ENCODE measurements around the gene ETAA1.

Gene ETAA1

GRCh38 chr2:67438337-67438736, 41.2 kb downstream of the ETAA1 start:
- no peak for DNase-seq

- no peak for DNase-seq
Measured at GRCh38 chr2:67445652-67446268, 48.6 kb downstream of the ETAA1 start.

- DNase-seq = no peak
Measured at GRCh38 chr2:67446491-67446911, 49.4 kb downstream of the ETAA1 start.

DNA sequence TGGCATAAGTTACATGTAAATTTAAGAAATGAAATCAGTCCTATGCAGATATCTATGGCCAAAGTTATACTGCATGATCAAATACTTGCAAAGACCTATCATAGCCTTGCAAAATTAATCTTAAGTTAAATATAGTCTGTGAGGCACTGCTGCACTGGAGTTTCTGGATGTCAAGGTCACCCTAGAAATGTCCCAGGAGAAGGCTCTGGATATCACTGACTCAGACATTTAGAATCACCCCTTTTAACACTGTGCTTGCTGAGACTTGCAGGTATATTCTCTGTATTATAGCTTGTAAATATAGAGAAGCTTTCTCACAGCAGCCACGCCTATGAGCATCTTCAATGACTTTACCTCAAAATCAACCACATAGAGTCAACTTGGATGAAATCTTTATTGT, 51.5 kb downstream of the ETAA1 start:
- no peak for DNase-seq

DNA sequence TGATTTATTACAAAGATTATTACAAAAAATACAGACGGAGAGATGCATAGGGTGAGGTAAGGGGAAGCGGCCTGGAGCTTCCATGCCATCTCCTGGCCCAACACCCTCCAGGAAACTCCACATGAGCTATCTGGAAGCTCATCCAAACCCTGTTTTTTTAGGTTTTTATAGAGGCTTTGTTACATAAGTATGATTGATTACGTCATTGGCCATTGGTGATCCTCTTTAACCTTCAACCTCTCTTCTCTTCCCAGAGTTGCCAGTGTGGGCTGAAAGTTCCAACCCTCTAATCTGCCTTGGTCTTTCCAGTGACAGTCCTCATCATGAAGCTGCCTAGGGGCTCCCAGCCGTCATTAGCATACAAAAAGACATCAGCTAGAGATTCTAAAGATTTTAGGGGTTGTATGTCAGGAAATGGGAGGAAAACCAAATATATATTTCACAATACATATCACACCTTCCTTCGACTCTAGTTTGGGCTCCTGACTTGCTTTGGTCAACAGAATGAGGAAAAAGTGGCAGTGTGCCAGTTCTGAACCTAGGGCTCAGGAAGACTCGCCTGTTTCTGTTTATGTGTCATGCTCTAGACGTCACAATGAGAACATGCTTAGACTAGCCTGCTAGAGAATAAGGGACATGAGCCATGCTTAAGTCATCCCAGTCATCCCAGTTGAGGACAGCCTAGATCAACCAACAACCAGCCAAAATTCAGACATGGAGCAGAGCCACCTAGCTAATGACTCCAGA, 54.1 kb downstream of the ETAA1 start:
- no peak for DNase-seq

GRCh38 chr2:67453310-67453709, 56.2 kb downstream of the ETAA1 start:
- DNase-seq = no peak

DNA sequence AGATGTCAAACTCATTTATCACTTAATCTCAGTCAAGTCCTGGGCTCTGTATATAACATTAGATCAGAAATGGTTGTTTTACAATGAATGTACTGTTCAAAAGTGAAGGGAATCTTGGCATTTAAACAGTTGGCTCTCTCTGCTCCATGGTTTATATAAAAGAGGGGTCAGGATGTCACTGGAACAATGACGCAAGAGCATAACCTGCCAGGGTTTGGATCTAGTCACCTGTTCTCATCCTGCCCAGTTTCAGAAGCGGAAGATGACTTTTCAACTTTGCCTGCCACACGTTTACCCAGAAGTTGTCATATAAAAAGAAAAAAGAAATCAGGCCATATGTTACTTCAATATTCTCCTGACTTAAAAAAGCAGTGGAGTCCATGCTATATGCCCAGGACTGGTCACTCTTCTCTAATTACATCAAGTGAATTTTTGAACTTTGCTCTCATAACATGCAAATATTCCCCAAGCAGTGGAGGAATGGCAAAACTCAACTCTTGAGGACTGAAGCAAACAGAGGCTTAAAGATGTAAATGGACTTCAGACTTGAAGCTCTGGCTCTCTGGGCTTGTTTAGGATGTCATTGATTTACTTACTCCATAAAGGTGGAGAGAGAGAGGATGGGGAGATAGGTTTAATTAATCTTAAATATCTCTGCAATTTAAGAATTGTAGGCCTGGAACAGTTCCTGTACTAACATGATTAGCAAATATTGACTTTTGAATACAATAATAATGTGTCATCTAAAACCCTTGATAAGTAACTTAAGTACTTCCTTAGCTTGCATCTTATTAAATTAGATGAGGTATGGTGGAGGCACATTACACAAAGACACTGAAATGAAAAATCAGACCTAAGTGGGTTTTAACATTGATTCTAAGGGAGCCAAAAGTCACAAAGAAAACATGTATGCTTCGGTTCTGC, 58.3 kb downstream of the ETAA1 start:
- no peak for DNase-seq

GRCh38 chr2:67456428-67456827, 59.3 kb downstream of the ETAA1 start:
- DNase-seq = no peak

DNA sequence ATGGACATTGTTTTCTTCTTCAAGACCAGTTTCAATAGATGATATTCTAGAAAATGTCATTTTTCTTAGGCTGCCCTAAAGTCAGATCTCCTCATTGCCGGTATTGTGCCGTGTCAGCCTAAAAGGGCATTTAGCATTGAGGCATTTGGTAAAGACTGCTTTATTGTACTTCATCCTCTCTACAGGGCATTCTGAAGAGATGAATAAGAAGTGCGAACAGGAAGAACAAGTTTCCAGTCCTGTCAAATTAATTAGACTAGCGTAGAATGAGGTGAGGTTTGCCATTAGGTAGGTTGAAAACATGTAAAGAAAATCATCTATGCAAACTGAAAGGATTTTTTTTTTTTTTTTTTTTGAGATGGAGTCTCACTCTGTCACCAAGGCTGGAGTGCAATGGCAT, 60.6 kb downstream of the ETAA1 start:
- DNase-seq = no peak

DNA sequence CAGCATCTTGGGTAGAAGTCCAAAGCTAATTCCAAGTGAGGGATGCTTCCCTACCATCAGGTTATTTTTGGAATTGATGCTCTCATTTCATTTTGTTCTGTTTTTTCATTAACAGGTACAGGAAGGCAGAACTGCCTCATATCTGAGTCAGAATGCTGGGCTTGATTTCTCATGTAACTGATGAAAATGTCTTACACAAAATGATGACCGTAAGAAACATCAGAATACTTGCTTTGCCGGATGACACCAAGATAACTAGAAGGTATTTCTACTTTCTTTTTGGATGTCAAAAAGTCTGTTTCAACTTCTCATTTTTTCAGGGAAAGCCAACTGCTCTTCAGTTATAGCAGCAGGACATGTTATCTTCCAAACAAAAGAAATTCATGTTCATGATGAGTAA, 62.6 kb downstream of the ETAA1 start:
- DNase-seq = no peak
